Type B pancreatic cell (in vitro differentiated cells): Measurements from ENCODE around the gene KCNN3. TPM values are rescaled to one million over a fixed set of nuclear protein-coding genes. Genes with fewer than 3 reads are reported as not detected.
A peak's percentile ranks its signal among the peaks of the same experiment; 100 is the strongest.

Experiments
- DNase-seq: peaks from one replicate; pipeline ENCODE4 v3.0.0; 2021; ENCODE audit warnings: mixed read lengths; ENCODE audit not compliant: unreplicated experiment; ENCODE audit errors: extremely low spot score
- H3K27ac Mint-ChIP-seq: 2 replicates; pipeline ENCODE4 v1.8.0; 2021; ENCODE audit warnings: mild to moderate bottlenecking, mixed read lengths
- H3K27me3 Mint-ChIP-seq: 2 replicates; pipeline ENCODE4 v1.8.0; 2021; ENCODE audit warnings: mixed read lengths
- H3K36me3 Mint-ChIP-seq: 2 replicates; pipeline ENCODE4 v1.8.0; 2021; ENCODE audit warnings: mixed read lengths
- H3K4me1 Mint-ChIP-seq: one replicate; pipeline ENCODE4 v1.8.0; 2021; ENCODE audit warnings: mixed read lengths; ENCODE audit not compliant: unreplicated experiment
- H3K4me3 Mint-ChIP-seq: 2 replicates; pipeline ENCODE4 v1.8.0; 2021; ENCODE audit warnings: mild to moderate bottlenecking, mixed read lengths
- H3K9me3 Mint-ChIP-seq: 2 replicates; pipeline ENCODE4 v1.8.0; 2021; ENCODE audit warnings: mixed read lengths
- total RNA-seq: library from RNA; stranded (reverse); gene quantifications from 2 replicates; pipeline ENCODE4 v1.2.1, GENCODE V29; 2021; ENCODE audit warnings: low replicate concordance
- TF ChIP-seq, protein P1 (sequence below): fragments of 200-600 bp; sonication (generic); conservative IDR thresholded peaks from 2 replicates; pipeline ENCODE4 v1.5.0; 2021; ENCODE audit warnings: antibody characterized with exemption, mild to moderate bottlenecking

The KCNN3 gene
- total RNA-seq, 1 donor from 2014 or later, result 3.8 TPM

GRCh38 chr1:154871374-154871773 lies 1.3 kb upstream of the KCNN3 start:
- Mint-ChIP-seq H3K4me1 (peaks cover 35% of the 10 kb centered on the region), H3K4me3 (no peak overlapping the region), H3K9me3 (no peaks in the 10 kb centered on the region), H3K27me3 (peaks cover 33% of the 10 kb centered on the region), H3K36me3 (no peaks in the 10 kb centered on the region), H3K27ac (no peak overlapping the region)
- no peak for DNase-seq
- TF ChIP-seq, protein P1, sequence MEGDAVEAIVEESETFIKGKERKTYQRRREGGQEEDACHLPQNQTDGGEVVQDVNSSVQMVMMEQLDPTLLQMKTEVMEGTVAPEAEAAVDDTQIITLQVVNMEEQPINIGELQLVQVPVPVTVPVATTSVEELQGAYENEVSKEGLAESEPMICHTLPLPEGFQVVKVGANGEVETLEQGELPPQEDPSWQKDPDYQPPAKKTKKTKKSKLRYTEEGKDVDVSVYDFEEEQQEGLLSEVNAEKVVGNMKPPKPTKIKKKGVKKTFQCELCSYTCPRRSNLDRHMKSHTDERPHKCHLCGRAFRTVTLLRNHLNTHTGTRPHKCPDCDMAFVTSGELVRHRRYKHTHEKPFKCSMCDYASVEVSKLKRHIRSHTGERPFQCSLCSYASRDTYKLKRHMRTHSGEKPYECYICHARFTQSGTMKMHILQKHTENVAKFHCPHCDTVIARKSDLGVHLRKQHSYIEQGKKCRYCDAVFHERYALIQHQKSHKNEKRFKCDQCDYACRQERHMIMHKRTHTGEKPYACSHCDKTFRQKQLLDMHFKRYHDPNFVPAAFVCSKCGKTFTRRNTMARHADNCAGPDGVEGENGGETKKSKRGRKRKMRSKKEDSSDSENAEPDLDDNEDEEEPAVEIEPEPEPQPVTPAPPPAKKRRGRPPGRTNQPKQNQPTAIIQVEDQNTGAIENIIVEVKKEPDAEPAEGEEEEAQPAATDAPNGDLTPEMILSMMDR, result no peak

DNA sequence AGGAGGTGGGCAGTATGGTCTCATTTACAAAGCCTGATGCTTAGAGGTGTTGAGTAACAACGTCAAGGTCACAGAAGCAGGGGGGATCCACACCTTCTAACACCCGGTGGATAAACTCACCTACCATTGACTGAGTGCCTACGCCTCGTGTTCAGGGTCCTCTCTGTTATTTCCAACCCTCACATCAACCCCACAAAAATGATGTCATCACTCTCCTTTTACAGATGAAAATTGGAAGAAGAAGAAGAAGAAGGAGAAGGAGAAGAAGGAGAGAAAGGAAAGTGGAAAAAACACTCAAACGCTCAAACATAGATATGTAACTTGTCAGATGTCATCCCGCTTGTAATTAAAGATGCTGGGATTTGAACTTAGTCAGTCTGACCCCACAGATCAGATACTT lies 653 bp upstream of the KCNN3 start:
- TF ChIP-seq, protein P1, result no peak
- no peak overlapping the region for H3K27ac Mint-ChIP-seq
- H3K4me3 Mint-ChIP-seq, result peak overlapping the region; percentile 87
- H3K4me1 Mint-ChIP-seq, result peaks cover 41% of the 10 kb centered on the region
- no peaks in the 10 kb centered on the region for H3K9me3 Mint-ChIP-seq
- no peak for DNase-seq
- peaks cover 35% of the 10 kb centered on the region for H3K27me3 Mint-ChIP-seq
- H3K36me3 Mint-ChIP-seq, result no peaks in the 10 kb centered on the region

DNA sequence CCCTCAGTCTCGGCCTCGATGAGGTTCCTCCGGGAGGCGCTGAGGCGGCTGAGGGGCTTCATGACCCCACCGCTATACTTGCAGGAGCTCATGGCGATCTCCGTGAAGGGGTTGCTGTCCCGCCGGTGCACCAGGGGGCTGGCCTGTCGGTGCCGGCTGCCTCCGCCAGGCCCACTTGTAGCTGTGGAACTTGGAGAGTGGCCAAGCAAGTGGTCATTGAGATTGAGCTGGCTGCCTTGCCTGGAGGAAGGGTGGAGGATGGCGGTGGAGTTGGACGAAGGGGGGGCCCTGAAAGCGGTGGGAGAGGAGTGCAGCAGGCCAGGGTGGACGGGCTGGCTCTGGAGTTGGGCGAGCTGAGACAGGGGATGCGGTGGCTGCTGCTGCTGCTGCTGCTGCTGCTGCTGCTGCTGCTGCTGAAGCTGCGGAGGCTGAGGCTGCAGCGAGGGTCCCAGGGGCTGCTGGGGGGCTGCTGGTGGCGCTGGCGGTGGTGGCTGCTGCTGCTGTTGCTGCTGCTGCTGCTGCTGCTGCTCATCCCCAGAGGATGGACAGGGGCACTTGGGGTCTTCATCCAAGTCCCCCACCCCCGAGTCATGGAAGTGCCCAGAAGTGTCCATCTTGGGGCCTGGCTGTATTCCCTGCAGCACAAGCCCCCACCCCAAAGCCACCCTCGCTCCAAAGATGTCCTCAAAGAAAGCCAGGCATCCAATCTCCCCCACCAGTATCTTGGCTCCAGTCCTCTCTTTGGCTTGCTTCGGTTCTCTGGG lies 548 bp downstream of the KCNN3 start:
- TF ChIP-seq, protein P1, result no peak
- peak overlapping the region; percentile 59 for H3K27ac Mint-ChIP-seq
- DNase-seq, result no peak
- peaks cover 46% of the 10 kb centered on the region for H3K4me1 Mint-ChIP-seq
- peaks cover 39% of the 10 kb centered on the region for H3K27me3 Mint-ChIP-seq
- H3K4me3 Mint-ChIP-seq, result peak overlapping the region; percentile 87
- no peaks in the 10 kb centered on the region for H3K36me3 Mint-ChIP-seq
- H3K9me3 Mint-ChIP-seq, result no peaks in the 10 kb centered on the region

GRCh38 chr1:154867841-154868605 lies 2.1 kb downstream of the KCNN3 start:
- Mint-ChIP-seq H3K9me3 (no peaks in the 10 kb centered on the region), H3K4me1 (peaks cover 53% of the 10 kb centered on the region), H3K36me3 (no peaks in the 10 kb centered on the region), H3K27ac (no peak overlapping the region), H3K27me3 (peaks cover 48% of the 10 kb centered on the region), H3K4me3 (peak overlapping the region; percentile 79)
- no peak for DNase-seq
- TF ChIP-seq, protein P1, result no peak

DNA sequence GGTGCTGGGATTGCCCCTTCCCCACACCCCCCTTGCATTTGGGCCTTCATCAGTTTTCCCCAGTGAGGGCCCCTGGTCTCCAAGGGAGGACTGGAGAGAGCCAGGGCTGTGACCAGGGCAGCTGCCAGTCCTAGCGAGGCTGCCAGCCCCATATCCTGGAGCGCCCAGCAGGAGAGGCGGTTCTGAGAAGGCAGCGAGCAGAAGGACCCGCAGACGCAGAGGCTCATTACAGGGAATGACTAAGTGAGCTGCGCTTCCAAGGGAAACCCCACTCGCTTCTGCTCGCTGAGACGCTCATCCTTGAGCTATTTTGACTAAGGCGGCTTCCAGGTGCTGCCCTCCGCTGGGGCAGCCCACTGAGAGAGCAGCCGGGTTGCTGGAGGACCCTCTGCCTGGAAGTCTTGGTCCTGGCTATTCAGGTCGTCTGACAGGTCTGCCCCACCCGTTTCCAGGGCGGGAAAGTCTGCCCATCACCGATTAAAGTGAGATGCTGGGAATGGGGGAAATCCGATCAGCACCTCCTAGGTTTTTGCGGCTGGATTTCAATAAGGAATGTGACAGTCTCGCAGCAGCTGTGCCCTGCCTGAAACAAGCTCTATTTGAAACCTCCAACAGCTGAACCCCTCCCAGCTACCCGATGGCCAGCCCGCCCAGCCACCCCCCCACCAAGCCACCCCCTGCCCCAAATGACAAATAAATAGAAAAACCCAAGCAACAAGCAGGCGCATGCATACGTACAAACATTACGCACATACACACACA lies 2.8 kb downstream of the KCNN3 start:
- H3K4me1 Mint-ChIP-seq, result peaks cover 59% of the 10 kb centered on the region
- no peak overlapping the region for H3K27ac Mint-ChIP-seq
- TF ChIP-seq, protein P1, result no peak
- peaks cover 51% of the 10 kb centered on the region for H3K27me3 Mint-ChIP-seq
- H3K36me3 Mint-ChIP-seq, result no peaks in the 10 kb centered on the region
- no peaks in the 10 kb centered on the region for H3K9me3 Mint-ChIP-seq
- H3K4me3 Mint-ChIP-seq, result peak overlapping the region; percentile 79
- DNase-seq, result no peak
